HepG2 (cell line): ENCODE results near the gene TMX3. TPM values are rescaled to one million over a fixed set of nuclear protein-coding genes. Genes with fewer than 3 reads are reported as not detected.

Source experiments
- ATAC-seq: fragments of 200-7000 bp; cut with Tn5 transposase; 3 replicates; pipeline ENCODE4 v1.9.1; 2020; ENCODE audit warnings: mild to moderate bottlenecking, moderate library complexity
- BruUV-seq: library from RNA; stranded (reverse); fragments of 400-500 nt; replicated peaks from 2 replicates; lab custom pipeline; 2021; lab: Mats Ljungman, UMichigan
- CTCF ChIA-PET: fragments of 300-600 bp; formaldehyde crosslinking; extraction: SDS; loops from one replicate; lab custom pipeline; 2021; ENCODE audit warnings: low total read pairs, inconsistent platforms, low intra/inter-chr PET ratio; lab: Yijun Ruan, JAX
- POLR2A ChIA-PET: fragments of 350-600 bp; sonication (Branson Sonifier 250); formaldehyde crosslinking; loops from one replicate; lab custom pipeline; 2020; ENCODE audit warnings: antibody characterized with exemption, inconsistent platforms; lab: Yijun Ruan, JAX
- DNase-seq: peaks from one replicate; pipeline ENCODE4 v3.0.0-alpha.2; 2015; ENCODE audit warnings: low spot score
- FAIRE-seq: peaks from 3 replicates; lab custom pipeline; 2011; peaks lifted over from hg19 to GRCh38; lab: Jason Lieb, UNC
- H2AFZ ChIP-seq: one replicate; pipeline ENCODE4 v1.6.1; 2011; ENCODE audit warnings: low read length, inconsistent platforms
- H3K27ac ChIP-seq: fragments of 300-600 bp; 3 replicates; pipeline ENCODE4 v1.8.0; 2011; ENCODE audit warnings: mixed run types, mild to moderate bottlenecking, mixed read lengths, low read length, inconsistent platforms; ENCODE audit not compliant: insufficient read depth; ENCODE audit errors: extremely low read length
- H3K27me3 ChIP-seq, 2 experiments: fragments of 200-600 bp in 1 of 2; 2 replicates in 1 of 2; 3 replicates in 1 of 2; pipeline versions ENCODE4 v1.6.0 to v1.8.0; 2011; ENCODE audit warnings: low read length in 2 of 2, mild to moderate bottlenecking in 2 of 2, moderate library complexity in 2 of 2, inconsistent platforms in 1 of 2; ENCODE audit not compliant: insufficient read depth in 2 of 2, control insufficient read depth in 1 of 2
- H3K36me3 ChIP-seq, 2 experiments: fragments of 200-600 bp in 1 of 2; replicated peaks in 1 of 2; 2 replicates in 1 of 2; 3 replicates in 1 of 2; pipeline versions ENCODE4 v1.5.1 to v1.8.0; 2011; ENCODE audit warnings: low read length in 2 of 2, inconsistent platforms in 1 of 2; ENCODE audit not compliant: insufficient read depth in 2 of 2, control insufficient read depth in 1 of 2
- H3K4me1 ChIP-seq: 2 replicates; pipeline ENCODE4 v1.5.1; 2012; ENCODE audit warnings: low read length, inconsistent platforms; ENCODE audit not compliant: insufficient read depth
- H3K4me2 ChIP-seq: 2 replicates; pipeline ENCODE4 v1.6.0; 2011; ENCODE audit warnings: low read depth, low read length, inconsistent platforms
- H3K4me3 ChIP-seq, 3 experiments: fragments of 200-600 bp in 1 of 3; sonication (generic), shearing (Covaris generic) in 1 of 3; replicated peaks in 1 of 3; 2 replicates each; pipeline ENCODE4 v1.5.1; 2011 to 2016; ENCODE audit warnings: low read length in 3 of 3, inconsistent platforms in 2 of 3, low read depth in 2 of 3, mild to moderate bottlenecking in 2 of 3, control low read depth in 1 of 3, mixed read lengths in 1 of 3; ENCODE audit not compliant: insufficient read depth in 1 of 3
- H3K79me2 ChIP-seq: one replicate; pipeline ENCODE4 v1.6.1; 2011; ENCODE audit warnings: low read length, inconsistent platforms; ENCODE audit not compliant: insufficient read depth
- H3K9ac ChIP-seq: 2 replicates; pipeline ENCODE4 v1.6.0; 2011; ENCODE audit warnings: mild to moderate bottlenecking, low read depth, low read length, inconsistent platforms; ENCODE audit not compliant: insufficient read depth
- H3K9me3 ChIP-seq: 2 replicates; pipeline ENCODE4 v1.5.1; 2012; ENCODE audit warnings: mild to moderate bottlenecking, low read length
- H4K20me1 ChIP-seq: 2 replicates; pipeline ENCODE4 v1.6.0; 2011; ENCODE audit warnings: inconsistent platforms, mild to moderate bottlenecking, low read length, moderate library complexity; ENCODE audit not compliant: insufficient read depth
- ATF7-NPFF ChIP-seq: sonication (generic); formaldehyde crosslinking; IDR thresholded peaks from 2 replicates; pipeline ENCODE4 v1.8.1; 2023; ENCODE audit warnings: mild to moderate bottlenecking, low read depth, missing genetic modification reagents, moderate library complexity
- HHEX ChIP-seq: IDR thresholded peaks from 2 replicates; pipeline ENCODE4 v1.6.1; 2016; ENCODE audit warnings: control low read depth
- KDM3A ChIP-seq: IDR thresholded peaks from 2 replicates; pipeline ENCODE4 v1.6.1; 2018; ENCODE audit warnings: low read depth, missing compliant biosample characterization
- KDM4B ChIP-seq: sonication (generic); formaldehyde crosslinking; IDR thresholded peaks from 2 replicates; pipeline ENCODE4 v1.4.0; 2020; ENCODE audit warnings: missing genetic modification reagents
- REPIN1 ChIP-seq: sonication (generic); formaldehyde crosslinking; IDR thresholded peaks from 2 replicates; pipeline ENCODE4 v1.8.0; 2022; ENCODE audit warnings: missing genetic modification reagents, low read depth, mild to moderate bottlenecking, borderline replicate concordance
- TEAD2 ChIP-seq: sonication (generic); formaldehyde crosslinking; IDR thresholded peaks from 2 replicates; pipeline ENCODE4 v1.9.0; 2021; ENCODE audit warnings: missing genetic modification reagents
- THYN1 ChIP-seq: sonication (generic); formaldehyde crosslinking; IDR thresholded peaks from 2 replicates; pipeline ENCODE4 v1.8.1; 2023; ENCODE audit warnings: low read depth, mild to moderate bottlenecking, moderate library complexity, missing genetic modification reagents, borderline replicate concordance
- ZNF33A ChIP-seq: sonication (generic); formaldehyde crosslinking; IDR thresholded peaks from 2 replicates; pipeline ENCODE4 v1.5.1; 2020; ENCODE audit warnings: missing genetic modification reagents, mild to moderate bottlenecking, moderate library complexity, borderline replicate concordance
- ZNF460 ChIP-seq: sonication (generic); formaldehyde crosslinking; IDR thresholded peaks from 2 replicates; pipeline ENCODE4 v1.5.1; 2020; ENCODE audit warnings: missing genetic modification reagents, mild to moderate bottlenecking, borderline replicate concordance
- WGBS: methylation state at CpG from one replicate; pipeline ENCODE4 v1.1.6; 2017; ENCODE audit warnings: low lambda C conversion rate; 5-methylcytosine and 5-hydroxymethylcytosine counted together
- in situ Hi-C: cut with HindIII; loops from 2 replicates; pipeline ENCODE4 v1.10.0; 2017; ENCODE audit warnings: low pct_unique_long_range_greater_than_20kb; ENCODE audit not compliant: extremely low pct_ligation_motif_present
- intact Hi-C: fragments of 100-400 bp; cut with micrococcal nuclease; formaldehyde crosslinking; loops from one replicate; pipeline ENCODE4 v1.10.0; 2022; ENCODE audit not compliant: unreplicated experiment
- polyA plus RNA-seq, 8 experiments: library from polyadenylated mRNA; depleted of rRNA in 3 of 8; stranded (reverse) in 7 of 8; unstranded in 1 of 8; fragments of >200 nt; fragmentation: Illumina TruSeq in 4 of 8; extraction: Trizol in 4 of 8; gene quantifications; 2 replicates each; pipeline versions ENCODE4 v1.2.1 to v1.2.3, GENCODE V29; 2011 to 2016; ENCODE audit warnings: low read depth in 4 of 8, missing spikeins in 1 of 8, mixed read lengths in 1 of 8; ENCODE audit not compliant: insufficient read depth in 1 of 8
- total RNA-seq, 5 experiments: library from RNA; depleted of rRNA; stranded (reverse); fragments of >200 nt; fragmentation: Illumina TruSeq; extraction: Trizol; gene quantifications; 2 replicates each; pipeline ENCODE4 v1.2.3, GENCODE V29; 2016; ENCODE audit warnings: low read depth in 1 of 5
- TF ChIP-seq, protein P1 (sequence below): sonication (generic); formaldehyde crosslinking; IDR thresholded peaks from 2 replicates; pipeline ENCODE4 v1.4.0; 2020; ENCODE audit warnings: missing genetic modification reagents, borderline replicate concordance

Gene TMX3
- total and polyA plus RNA-seq, 2 of the 13 experiments (the other 11 are each of a cell fraction or from before 2014, with no cell fraction given), result 12.9 to 25.0 TPM

- no peak for TF ChIP-seq REPIN1 (CRISPR knock-in tag)
- TF ChIP-seq, protein P1, sequence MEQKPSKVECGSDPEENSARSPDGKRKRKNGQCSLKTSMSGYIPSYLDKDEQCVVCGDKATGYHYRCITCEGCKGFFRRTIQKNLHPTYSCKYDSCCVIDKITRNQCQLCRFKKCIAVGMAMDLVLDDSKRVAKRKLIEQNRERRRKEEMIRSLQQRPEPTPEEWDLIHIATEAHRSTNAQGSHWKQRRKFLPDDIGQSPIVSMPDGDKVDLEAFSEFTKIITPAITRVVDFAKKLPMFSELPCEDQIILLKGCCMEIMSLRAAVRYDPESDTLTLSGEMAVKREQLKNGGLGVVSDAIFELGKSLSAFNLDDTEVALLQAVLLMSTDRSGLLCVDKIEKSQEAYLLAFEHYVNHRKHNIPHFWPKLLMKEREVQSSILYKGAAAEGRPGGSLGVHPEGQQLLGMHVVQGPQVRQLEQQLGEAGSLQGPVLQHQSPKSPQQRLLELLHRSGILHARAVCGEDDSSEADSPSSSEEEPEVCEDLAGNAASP (CRISPR knock-in tag), result no peak
- no peak for TF ChIP-seq TEAD2 (CRISPR knock-in tag)
- TF ChIP-seq THYN1 (CRISPR knock-in tag), result no peak
Observed at GRCh38 chr18:68725346-68725745, 10.4 kb upstream of the TMX3 start (continued).

DNA sequence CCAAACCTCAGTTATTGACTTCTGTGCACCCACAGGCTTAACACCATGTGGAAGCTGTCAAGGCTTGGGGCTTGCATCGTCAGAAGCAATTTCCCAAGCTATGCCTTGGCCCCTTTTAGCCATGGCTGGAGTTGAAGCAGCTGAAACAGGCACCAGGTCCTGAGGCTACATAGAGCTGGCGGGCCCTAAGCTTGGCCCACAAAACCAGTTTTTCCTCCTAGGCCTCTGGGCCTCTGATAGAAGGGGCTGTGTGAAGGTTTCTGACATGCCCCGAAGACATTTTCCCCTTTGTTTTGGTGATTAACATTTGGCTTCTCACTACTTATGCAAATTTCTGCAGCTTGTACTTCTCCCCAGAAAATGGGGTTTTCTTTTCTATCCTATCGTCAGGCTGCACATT, 9.1 kb upstream of the TMX3 start:
- H3K9me3 ChIP-seq, result no peaks in the 10 kb centered on the region
- no peaks in the 10 kb centered on the region for H3K36me3 ChIP-seq
- H3K27ac ChIP-seq, result no peak overlapping the region
- no peaks in the 10 kb centered on the region for H3K27me3 ChIP-seq
- ATAC-seq (no peak), DNase-seq (no peak), FAIRE-seq (no peak)
- H3K4me3 ChIP-seq, result no peak overlapping the region
- CTCF ChIA-PET, result no interaction called here
- H2AFZ ChIP-seq, result no peak overlapping the region
- intact Hi-C loops, result no loop called here
- no TSS peak for BruUV-seq
- POLR2A ChIA-PET, result no interaction called here
- H3K79me2 ChIP-seq, result no peaks in the 10 kb centered on the region
- in situ Hi-C loops, result no loop called here
- H3K9ac ChIP-seq, result no peak overlapping the region
- 92% methylated on average over 2 of the region's 4 CpGs for WGBS
- TF ChIP-seq HHEX (CRISPR knock-in tag) (no peak), ZNF33A (CRISPR knock-in tag) (no peak), ZNF460 (CRISPR knock-in tag) (no peak), KDM3A (no peak), ATF7-NPFF (CRISPR knock-in tag) (no peak), KDM4B (CRISPR knock-in tag) (no peak)
- H3K4me1 ChIP-seq, result no peaks in the 10 kb centered on the region
- H3K4me2 ChIP-seq, result no peak overlapping the region
- H4K20me1 ChIP-seq, result no peaks in the 10 kb centered on the region
